Measurements from ENCODE around the gene FMR1.
A peak's percentile ranks its signal among the peaks of the same experiment; 100 is the strongest.

FMR1 gene

DNA sequence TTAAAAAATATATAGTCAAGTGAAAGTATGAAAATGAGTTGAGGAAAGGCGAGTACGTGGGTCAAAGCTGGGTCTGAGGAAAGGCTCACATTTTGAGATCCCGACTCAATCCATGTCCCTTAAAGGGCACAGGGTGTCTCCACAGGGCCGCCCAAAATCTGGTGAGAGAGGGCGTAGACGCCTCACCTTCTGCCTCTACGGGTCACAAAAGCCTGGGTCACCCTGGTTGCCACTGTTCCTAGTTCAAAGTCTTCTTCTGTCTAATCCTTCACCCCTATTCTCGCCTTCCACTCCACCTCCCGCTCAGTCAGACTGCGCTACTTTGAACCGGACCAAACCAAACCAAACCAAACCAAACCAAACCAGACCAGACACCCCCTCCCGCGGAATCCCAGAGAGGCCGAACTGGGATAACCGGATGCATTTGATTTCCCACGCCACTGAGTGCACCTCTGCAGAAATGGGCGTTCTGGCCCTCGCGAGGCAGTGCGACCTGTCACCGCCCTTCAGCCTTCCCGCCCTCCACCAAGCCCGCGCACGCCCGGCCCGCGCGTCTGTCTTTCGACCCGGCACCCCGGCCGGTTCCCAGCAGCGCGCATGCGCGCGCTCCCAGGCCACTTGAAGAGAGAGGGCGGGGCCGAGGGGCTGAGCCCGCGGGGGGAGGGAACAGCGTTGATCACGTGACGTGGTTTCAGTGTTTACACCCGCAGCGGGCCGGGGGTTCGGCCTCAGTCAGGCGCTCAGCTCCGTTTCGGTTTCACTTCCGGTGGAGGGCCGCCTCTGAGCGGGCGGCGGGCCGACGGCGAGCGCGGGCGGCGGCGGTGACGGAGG lies at the start of gene FMR1:
Gene FMR1 (plus strand): TSS at position 728 of the 831 bp plus-strand sequence. CDS start 261 bp downstream, outside the sequence.
- DNase-seq, result peak; percentile 91

- no peak for DNase-seq
Observed at GRCh38 chrX:147875866-147876596, 35.7 kb upstream of the FMR1 start.

- no peak for DNase-seq
Observed at GRCh38 chrX:147876849-147877646, 34.7 kb upstream of the FMR1 start.

DNA sequence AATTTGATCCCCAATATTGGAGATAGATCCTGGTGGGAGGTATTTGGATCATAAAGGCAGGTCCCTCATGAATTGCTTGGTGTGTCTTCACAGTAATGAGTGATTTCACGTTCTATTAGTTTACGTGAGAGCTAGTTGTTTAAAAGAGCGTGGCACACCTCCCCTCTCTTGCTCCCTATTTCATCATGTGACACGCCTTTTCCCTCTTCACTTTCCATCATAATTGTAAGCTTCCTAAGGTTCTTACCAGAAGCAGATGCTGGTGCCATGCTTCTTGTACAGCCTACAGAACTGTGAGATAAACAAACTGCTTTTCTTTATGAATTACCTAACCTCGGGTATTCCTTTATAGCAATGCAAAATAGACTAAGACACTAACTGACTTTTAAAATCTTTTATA lies 34.0 kb upstream of the FMR1 start:
- no peak for DNase-seq

GRCh38 chrX:147884958-147885357 lies 26.8 kb upstream of the FMR1 start:
- no peak for DNase-seq

DNA sequence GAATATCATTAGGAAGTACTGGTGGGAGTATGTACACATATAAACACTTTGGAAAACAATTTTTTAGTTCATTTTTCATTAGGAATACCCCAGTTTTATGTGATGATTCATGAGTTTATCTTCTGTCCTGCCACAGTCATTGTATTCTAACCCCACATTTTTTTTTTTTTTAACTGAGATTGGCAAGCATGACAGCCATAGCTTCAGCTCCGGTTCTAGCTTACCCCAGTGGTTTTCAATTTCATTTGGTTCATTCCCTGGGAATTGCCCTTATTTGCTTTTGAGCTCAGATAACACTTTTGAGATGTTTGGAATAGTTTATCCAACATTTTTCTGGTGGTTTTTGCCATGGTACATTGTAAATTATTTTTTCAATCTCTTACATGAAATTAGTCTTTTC lies 21.0 kb upstream of the FMR1 start:
- DNase-seq, result no peak

- DNase-seq, result no peak
Observed at GRCh38 chrX:147891896-147892295, 19.8 kb upstream of the FMR1 start.

GRCh38 chrX:147893741-147894140 lies 18.0 kb upstream of the FMR1 start:
- no peak for DNase-seq

- no peak for DNase-seq
Observed at GRCh38 chrX:147894366-147894963, 17.3 kb upstream of the FMR1 start.

DNA sequence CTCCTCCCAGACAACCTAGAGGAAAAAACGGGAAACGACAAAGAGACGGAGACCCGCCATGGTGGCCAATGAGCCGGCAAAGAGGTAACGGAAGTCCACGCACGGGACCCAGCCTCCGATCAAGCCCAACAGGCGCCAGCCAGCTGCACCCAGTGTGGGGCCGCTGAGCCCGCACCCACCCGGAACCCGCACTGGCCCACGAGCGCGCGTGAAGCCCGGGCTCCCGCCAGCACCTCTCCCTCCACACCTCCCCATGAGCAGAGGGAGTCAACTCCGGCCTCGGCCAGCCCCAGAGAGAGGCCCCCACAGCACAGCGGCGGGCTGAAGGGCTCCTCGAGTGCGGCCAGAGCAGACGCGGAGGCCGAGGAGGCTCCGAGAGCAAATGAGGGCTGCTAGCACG lies 14.6 kb upstream of the FMR1 start:
- DNase-seq, result no peak

GRCh38 chrX:147898951-147899350 lies 12.8 kb upstream of the FMR1 start:
- DNase-seq, result no peak

DNA sequence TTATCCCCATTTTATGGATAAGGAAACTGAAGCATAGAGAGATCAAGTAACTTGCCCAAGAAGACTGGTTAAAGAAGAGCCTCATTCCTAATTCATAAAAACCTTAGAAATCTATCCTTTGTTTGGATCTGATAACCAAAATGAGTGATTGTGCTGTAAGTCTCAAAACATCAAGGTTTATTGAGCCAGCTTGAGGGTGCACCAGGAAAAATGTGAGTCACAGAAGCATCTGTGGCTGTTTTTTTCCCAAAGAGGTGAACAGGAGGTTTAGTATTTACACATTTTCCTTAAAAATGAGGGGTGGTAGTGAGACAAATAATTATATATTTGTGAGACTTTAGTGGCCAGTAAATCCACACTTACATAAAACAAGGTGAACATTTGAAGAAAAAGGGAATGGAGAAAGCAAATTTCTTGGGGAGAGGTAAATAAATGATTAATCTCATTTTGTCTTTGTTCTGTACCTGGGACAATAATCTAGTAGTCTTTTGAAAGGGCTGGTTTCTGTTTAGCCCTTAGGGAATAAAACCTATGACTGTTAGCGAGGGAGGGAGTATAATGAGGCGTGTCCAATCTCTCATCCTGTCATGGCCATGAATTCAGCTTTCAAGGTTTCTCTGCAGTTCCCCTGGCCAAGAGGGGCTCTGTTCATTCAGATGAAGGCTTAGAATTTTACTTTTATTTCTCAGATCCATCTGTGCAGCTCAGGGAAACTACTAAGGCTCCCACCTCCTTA lies 12.2 kb upstream of the FMR1 start:
- DNase-seq, result no peak

- no peak for DNase-seq
Observed at GRCh38 chrX:147900349-147900748, 11.4 kb upstream of the FMR1 start.

DNA sequence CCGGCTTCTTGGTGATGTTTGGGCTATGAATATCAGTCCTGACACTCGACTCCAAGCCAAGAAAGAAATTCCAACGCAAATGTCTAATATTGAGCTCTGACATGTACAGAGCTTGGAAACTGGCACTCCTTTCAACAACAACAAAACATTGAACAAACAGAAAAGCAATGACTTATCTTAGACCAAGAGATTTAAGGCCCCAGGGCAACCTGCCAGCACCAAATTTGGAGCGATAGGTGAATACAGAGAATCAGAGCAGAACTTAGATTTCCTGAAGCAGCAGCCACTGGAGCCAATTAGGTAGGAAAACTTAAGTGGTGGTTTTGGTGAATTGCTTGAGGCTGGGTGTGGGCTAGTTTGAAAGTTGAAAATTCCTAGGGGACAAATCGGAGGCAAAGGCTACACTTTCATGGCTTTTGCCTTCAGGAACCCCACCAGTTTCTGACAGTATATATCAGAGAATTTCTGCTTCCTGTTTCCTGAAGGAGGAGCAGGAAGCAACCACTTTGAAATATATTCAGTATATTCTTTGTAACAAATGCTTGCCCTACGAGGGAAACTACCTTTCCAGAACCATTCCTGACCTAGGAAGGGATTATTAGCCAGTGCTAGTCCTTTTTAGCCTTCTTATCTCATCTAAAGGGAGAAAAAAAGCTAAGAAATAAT lies 10.1 kb upstream of the FMR1 start:
- DNase-seq, result no peak

- DNase-seq, result no peak
Observed at GRCh38 chrX:147902270-147902669, 9.4 kb upstream of the FMR1 start.

- DNase-seq, result no peak
Observed at GRCh38 chrX:147908106-147908505, 3.6 kb upstream of the FMR1 start.

DNA sequence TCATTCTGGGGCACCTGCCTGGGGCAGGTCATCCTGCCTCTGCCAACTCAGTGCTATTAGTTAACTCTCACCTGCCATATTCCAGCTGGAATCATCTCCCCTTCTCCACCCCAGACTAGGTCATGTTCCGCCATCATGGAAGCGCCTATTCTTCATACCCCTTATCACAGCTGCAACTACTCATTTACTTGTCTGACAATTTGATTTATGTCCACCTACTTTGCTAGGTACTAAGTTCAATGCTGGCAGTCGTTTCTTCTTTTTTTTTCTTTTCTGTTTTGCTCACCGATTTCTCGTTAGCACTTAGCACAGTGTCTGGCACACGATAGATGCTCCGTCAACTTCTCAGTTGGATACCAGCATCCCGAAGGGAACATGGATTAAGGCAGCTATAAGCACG lies 1.1 kb upstream of the FMR1 start:
- no peak for DNase-seq

GRCh38 chrX:147912093-147912801 lies 528 bp downstream of the FMR1 start:
- peak; percentile 7 for DNase-seq

GRCh38 chrX:147913570-147913969 lies 1.9 kb downstream of the FMR1 start:
- DNase-seq, result no peak

DNA sequence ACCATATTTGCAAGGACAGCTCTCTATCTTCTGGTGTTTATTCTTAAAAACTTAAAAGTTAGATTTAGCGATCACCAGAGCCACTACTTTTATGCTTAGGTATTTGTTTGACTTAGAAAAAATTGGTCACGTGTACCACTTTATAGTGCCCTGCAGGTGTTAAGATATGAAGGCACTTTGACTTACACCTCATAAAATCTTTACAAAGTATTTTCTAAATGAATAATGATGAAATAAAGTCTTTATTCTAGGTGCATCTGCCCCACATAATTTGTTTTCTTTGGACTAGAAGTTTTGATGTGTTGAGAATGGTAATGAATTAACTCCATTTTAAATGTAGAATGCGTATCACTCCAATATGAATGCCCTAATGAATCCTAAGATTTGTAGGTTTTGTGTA lies 2.9 kb downstream of the FMR1 start:
- DNase-seq, result no peak

DNA sequence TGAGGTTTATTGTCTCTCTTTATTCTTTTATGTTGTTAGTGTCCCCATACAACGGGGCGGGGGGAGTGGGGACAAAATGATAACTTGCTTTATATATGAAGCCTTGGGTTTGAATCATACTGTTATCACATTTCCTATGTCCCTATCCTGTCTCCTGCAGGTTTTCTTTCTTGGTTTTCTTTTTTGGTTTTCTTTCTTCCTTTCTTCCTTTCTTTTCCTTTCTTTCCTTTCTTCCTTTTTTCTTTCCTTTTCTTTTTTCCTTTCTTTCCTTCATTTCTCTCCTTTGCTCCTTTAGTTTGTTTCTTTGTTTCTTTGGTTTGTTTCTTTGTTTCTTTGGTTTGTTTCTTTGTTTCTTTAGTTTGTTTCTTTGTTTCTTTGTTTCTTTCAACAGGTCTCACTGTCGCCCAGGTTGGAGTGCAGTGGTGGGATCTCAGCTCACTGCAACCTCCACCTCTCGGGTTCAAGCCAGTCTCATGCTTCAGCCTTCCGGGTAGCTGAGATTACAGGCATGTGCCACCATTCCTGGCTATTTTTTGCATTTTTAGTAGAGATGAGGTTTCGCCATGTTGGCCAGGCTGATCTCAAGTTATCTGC lies 4.8 kb downstream of the FMR1 start:
- DNase-seq, result no peak
